Measurements from ENCODE around the gene AIFM3. TPM values are rescaled to one million over a fixed set of nuclear protein-coding genes. Genes with fewer than 3 reads are reported as not detected.

The AIFM3 gene
- total RNA-seq, 4 donors from 2014 or later = 0.15 to 3.7 (median 2.0) TPM; not detected in 1

DNA sequence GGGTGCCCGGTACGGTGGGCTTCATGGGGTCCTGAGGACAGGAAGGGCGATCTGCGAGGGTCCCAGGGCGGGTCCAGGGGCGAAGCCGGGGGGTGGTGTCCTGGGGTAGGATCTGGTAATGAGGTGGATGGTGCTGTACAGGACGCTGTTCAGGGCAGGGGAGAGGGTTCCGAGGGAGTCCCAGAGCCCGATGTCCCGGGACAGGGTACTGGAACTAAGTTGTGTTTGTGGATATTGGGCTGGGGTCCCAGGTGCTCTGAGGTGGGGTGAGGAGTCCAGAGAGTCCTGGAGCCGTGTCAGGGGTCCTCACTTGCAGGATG is 15.5 kb downstream of the AIFM3 start:
- DNase-seq (ENCODE audit: low spot score in 2 of 2) = no peak
- TF ChIP-seq, protein P1, sequence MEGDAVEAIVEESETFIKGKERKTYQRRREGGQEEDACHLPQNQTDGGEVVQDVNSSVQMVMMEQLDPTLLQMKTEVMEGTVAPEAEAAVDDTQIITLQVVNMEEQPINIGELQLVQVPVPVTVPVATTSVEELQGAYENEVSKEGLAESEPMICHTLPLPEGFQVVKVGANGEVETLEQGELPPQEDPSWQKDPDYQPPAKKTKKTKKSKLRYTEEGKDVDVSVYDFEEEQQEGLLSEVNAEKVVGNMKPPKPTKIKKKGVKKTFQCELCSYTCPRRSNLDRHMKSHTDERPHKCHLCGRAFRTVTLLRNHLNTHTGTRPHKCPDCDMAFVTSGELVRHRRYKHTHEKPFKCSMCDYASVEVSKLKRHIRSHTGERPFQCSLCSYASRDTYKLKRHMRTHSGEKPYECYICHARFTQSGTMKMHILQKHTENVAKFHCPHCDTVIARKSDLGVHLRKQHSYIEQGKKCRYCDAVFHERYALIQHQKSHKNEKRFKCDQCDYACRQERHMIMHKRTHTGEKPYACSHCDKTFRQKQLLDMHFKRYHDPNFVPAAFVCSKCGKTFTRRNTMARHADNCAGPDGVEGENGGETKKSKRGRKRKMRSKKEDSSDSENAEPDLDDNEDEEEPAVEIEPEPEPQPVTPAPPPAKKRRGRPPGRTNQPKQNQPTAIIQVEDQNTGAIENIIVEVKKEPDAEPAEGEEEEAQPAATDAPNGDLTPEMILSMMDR (IDR thresholded peaks at IDR 0.05) = no peak
- TF ChIP-seq POLR2A (IDR thresholded peaks at IDR 0.05) = no peak
- intact Hi-C loops (cut with DNase I; ENCODE audit: low total_unique reads) = no loop called here
- H3K4me3 ChIP-seq (ENCODE audit: low read depth, poor library complexity, severe bottlenecking) = peak overlapping the region; percentile 68
- 1% methylated on average over 12 of the region's 12 CpGs for WGBS, 2 donors

DNA sequence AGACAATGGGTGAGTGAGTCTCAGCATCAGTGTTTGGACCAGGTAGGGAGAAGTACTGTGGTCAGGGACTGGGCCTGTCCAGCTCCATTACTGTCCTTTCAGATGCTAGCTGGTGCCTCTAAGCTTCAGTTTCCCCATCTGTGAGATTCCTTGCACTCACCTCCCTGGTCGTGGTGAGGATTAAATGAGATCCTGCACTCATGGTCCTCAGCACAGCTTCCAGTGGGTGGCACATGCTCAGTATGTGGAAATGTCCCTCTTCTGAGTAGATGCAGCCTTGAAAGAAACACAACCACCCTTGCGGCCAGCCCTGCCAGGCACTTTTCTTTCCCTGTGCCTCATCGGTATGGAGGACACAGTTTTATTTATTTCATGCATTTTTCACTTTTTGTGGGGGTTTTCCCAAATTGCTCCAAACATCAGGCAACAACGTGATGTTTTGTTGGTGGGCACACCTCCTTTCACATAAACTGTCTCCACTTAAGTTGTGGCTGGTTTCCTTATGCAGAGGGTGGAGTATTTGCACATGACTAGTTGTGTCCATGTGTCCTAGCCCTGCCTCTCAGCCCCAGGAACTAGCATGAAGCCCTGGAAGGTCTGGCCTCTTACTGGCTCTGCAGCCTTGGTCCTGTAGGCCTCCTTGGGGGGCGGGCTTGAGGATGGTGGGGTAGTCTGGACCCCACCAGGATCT is 16.2 kb downstream of the AIFM3 start:
- 60 to 73% methylated on average over 5 of the region's 5 CpGs for WGBS, 2 donors
- no peak for TF ChIP-seq POLR2A (IDR thresholded peaks at IDR 0.05)
- TF ChIP-seq, protein P1 (IDR thresholded peaks at IDR 0.05) = no peak
- intact Hi-C loops (cut with DNase I; ENCODE audit: low total_unique reads) = no loop called here

DNA sequence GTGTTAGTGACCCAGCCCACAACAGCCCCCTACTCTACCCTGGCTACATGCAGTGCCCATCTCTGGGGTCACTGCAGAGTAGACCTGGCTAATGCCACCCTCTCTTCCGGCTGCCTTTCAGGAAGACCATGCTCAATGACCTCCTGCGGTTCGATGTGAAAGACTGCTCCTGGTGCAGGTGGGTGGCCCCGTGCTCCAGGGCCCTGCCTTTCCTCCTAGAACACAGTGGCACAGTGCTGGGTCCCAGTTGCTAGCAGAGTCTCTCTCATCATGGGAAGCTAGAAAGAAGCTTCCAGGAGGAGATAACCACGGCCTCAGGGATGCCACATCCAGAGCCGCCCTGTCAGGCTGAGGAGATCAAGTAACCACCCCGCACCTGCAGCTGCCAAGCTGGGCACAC is 18.7 kb downstream of the AIFM3 start:
- DNase-seq (ENCODE audit: low spot score in 2 of 2) = no peak
- H3K4me3 ChIP-seq (ENCODE audit: low read depth, poor library complexity, severe bottlenecking) = no peak overlapping the region
- TF ChIP-seq, protein P1 (IDR thresholded peaks at IDR 0.05) = no peak
- TF ChIP-seq POLR2A (IDR thresholded peaks at IDR 0.05) = no peak
- WGBS, 2 donors = 94 to 95% methylated on average over 7 of the region's 7 CpGs
- intact Hi-C loops (cut with DNase I; ENCODE audit: low total_unique reads) = no loop called here

More for the DNA sequence above, 16.2 kb downstream of the AIFM3 start:
- no peak overlapping the region for H3K4me3 ChIP-seq (ENCODE audit: low read depth, poor library complexity, severe bottlenecking)
- no peak for DNase-seq (ENCODE audit: low spot score in 2 of 2)

DNA sequence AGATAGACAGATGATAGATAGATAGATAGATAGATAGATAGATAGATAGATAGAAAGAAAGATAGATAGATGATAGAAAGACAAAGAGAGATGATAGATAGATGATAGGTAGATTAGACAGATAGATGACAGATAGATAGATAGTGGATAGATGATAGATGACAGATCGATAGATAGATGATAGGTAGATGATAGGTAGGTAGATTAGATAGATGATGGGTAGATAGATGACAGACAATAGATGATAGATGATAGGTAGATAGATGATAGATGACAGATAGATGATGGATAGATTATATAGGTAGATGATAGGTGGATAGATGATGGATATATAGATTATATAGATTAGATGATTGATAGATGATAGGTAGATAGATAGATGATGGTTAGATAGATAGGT is 19.3 kb downstream of the AIFM3 start:
- intact Hi-C loops (cut with DNase I; ENCODE audit: low total_unique reads) = no loop called here

DNA sequence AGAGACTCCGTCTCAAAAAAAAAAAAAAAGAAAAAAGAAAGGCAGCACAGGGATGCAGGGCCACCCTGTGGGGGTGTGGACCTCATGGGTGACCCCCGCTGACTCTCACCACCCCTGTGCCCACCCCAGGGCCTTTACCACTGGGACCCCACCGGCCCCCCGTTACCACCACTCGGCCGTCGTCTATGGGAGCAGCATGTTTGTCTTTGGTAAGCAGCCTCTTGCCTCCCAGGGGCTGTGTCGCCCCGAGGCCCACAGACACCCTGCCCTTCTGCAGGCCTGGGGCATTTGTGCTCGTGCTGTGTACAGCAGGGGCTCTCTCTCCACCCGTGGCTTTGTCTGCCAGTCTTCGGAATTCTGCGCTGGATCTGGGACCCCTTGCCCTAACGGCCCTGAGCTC is 20.3 kb downstream of the AIFM3 start:
- no peak overlapping the region for H3K4me3 ChIP-seq (ENCODE audit: low read depth, poor library complexity, severe bottlenecking)
- no peak for TF ChIP-seq POLR2A (IDR thresholded peaks at IDR 0.05)
- TF ChIP-seq, protein P1 (IDR thresholded peaks at IDR 0.05) = no peak
- 90 to 92% methylated on average over 12 to 14 of the region's 14 CpGs for WGBS, 2 donors
- no peak for DNase-seq (ENCODE audit: low spot score in 2 of 2)
- intact Hi-C loops (cut with DNase I; ENCODE audit: low total_unique reads) = no loop called here

More for the DNA sequence above, 19.3 kb downstream of the AIFM3 start:
- no peak for DNase-seq (ENCODE audit: low spot score in 2 of 2)
- no peak for TF ChIP-seq POLR2A (IDR thresholded peaks at IDR 0.05)
- TF ChIP-seq, protein P1 (IDR thresholded peaks at IDR 0.05) = no peak
- H3K4me3 ChIP-seq (ENCODE audit: low read depth, poor library complexity, severe bottlenecking) = no peak overlapping the region
- WGBS, 2 donors = 91 to 95% methylated on average over 1 of the region's 1 CpG

Data from lower leg skin (tissue), 4 donors.